ENCODE measurements around the gene ELF1.

- TF ChIP-seq CTCF (IDR thresholded peaks at IDR 0.05 in 2 of 3, conservative IDR thresholded peaks at IDR 0.05 in 1 of 3; ENCODE audit: control insufficient read depth in 2 of 3, extremely low read depth in 1 of 3, insufficient read depth in 1 of 3, low read depth in 3 of 3, low read length in 3 of 3) (no peak), USF2 (IDR thresholded peaks at IDR 0.05; ENCODE audit: borderline replicate concordance, low read depth, low read length) (no peak), NKRF (conservative IDR thresholded peaks at IDR 0.05) (no peak)
Measured at GRCh38 chr13:41006306-41006705, 12.8 kb downstream of the ELF1 start.
